DOHH2 (cell line): ENCODE data around the gene NBEAL2.

Source experiments
- H3F3A ChIP-seq: fragments of 200-600 bp; sonication (generic), shearing (Covaris generic); 2 replicates; pipeline ENCODE4 v1.6.0; 2016; ENCODE audit warnings: antibody characterized with exemption, mild to moderate bottlenecking; ENCODE audit not compliant: control insufficient read depth, insufficient read depth
- H3K27ac ChIP-seq: fragments of 200-600 bp; sonication (generic); 2 replicates; pipeline ENCODE4 v1.5.1; 2014; ENCODE audit warnings: low read depth, mild to moderate bottlenecking, low read length, moderate library complexity
- H3K27me3 ChIP-seq: fragments of 200-600 bp; sonication (generic); 2 replicates; pipeline ENCODE4 v1.6.1; 2014; ENCODE audit warnings: mild to moderate bottlenecking, low read length, mixed read lengths; ENCODE audit not compliant: control insufficient read depth
- H3K36me3 ChIP-seq: fragments of 200-600 bp; sonication (generic); 2 replicates; pipeline ENCODE4 v1.6.1; 2014; ENCODE audit warnings: mild to moderate bottlenecking, low read length, moderate library complexity, mixed read lengths; ENCODE audit not compliant: control insufficient read depth
- H3K4me1 ChIP-seq: fragments of 200-600 bp; sonication (generic); 2 replicates; pipeline ENCODE4 v1.6.1; 2014; ENCODE audit warnings: mild to moderate bottlenecking, low read length, mixed read lengths; ENCODE audit not compliant: control insufficient read depth
- H3K4me2 ChIP-seq: fragments of 200-600 bp; sonication (generic); 2 replicates; pipeline ENCODE4 v1.6.0; 2014; ENCODE audit warnings: mild to moderate bottlenecking, low read length, moderate library complexity
- H3K4me3 ChIP-seq: fragments of 200-600 bp; sonication (generic); 2 replicates; pipeline ENCODE4 v1.5.1; 2014; ENCODE audit warnings: mild to moderate bottlenecking, low read length, mixed read lengths
- H3K79me2 ChIP-seq: fragments of 200-600 bp; sonication (generic); 2 replicates; pipeline ENCODE4 v1.6.1; 2014; ENCODE audit warnings: mild to moderate bottlenecking, low read length, mixed read lengths; ENCODE audit not compliant: control insufficient read depth
- H3K9me2 ChIP-seq: fragments of 200-600 bp; sonication (generic); replicated peaks from 2 replicates; pipeline ENCODE4 v1.6.1; 2014; ENCODE audit warnings: mild to moderate bottlenecking, low read length, mixed read lengths; ENCODE audit not compliant: control insufficient read depth
- H3K9me3 ChIP-seq: fragments of 200-600 bp; sonication (generic); 2 replicates; pipeline ENCODE4 v1.6.1; 2014; ENCODE audit warnings: antibody characterized with exemption, low read length, mixed read lengths; ENCODE audit not compliant: control insufficient read depth, insufficient read depth
- H4K20me1 ChIP-seq: fragments of 200-600 bp; sonication (generic); 2 replicates; pipeline ENCODE4 v1.6.0; 2014; ENCODE audit warnings: low read depth, mild to moderate bottlenecking, antibody characterized with exemption, low read length, moderate library complexity; ENCODE audit not compliant: control insufficient read depth, insufficient read depth
- EZH2phosphoT487 ChIP-seq: fragments of 200-600 bp; sonication (generic); IDR thresholded peaks from 2 replicates; pipeline ENCODE4 v1.6.1; 2017; ENCODE audit warnings: borderline replicate concordance, mild to moderate bottlenecking, antibody characterized with exemption, low read length, moderate library complexity, mixed read lengths
- TF ChIP-seq, protein P1 (sequence below): fragments of 200-600 bp; sonication (generic); IDR thresholded peaks from one replicate; pipeline ENCODE4 v1.5.1; 2014; ENCODE audit warnings: antibody characterized with exemption, mild to moderate bottlenecking, low read depth, low read length; ENCODE audit not compliant: poor library complexity, severe bottlenecking

The NBEAL2 gene

GRCh38 chr3:46987743-46988401 is 8.4 kb downstream of the NBEAL2 start:
- Histone ChIP-seq H3K4me1 (peaks cover 46% of the 10 kb centered on the region), H3K4me2 (peak overlapping the region; percentile 61), H3K9me3 (no peaks in the 10 kb centered on the region), H3K27ac (peak overlapping the region; percentile 42; the same call in 1 of the 2 replicates), H3K36me3 (peaks cover 2% of the 10 kb centered on the region; the same call in 1 of the 2 replicates), H3K4me3 (peak overlapping the region; percentile 47), H3F3A (0 out of 2 replicates have a peak, but pooled peaks cover 2% of the 10 kb centered on the region), H3K27me3 (no peaks in the 10 kb centered on the region), H3K79me2 (peaks cover 35% of the 10 kb centered on the region), H3K9me2 (no peaks in the 10 kb centered on the region), H4K20me1 (0 out of 2 replicates have a peak, but pooled peaks cover 7% of the 10 kb centered on the region)
- TF ChIP-seq, protein P1, sequence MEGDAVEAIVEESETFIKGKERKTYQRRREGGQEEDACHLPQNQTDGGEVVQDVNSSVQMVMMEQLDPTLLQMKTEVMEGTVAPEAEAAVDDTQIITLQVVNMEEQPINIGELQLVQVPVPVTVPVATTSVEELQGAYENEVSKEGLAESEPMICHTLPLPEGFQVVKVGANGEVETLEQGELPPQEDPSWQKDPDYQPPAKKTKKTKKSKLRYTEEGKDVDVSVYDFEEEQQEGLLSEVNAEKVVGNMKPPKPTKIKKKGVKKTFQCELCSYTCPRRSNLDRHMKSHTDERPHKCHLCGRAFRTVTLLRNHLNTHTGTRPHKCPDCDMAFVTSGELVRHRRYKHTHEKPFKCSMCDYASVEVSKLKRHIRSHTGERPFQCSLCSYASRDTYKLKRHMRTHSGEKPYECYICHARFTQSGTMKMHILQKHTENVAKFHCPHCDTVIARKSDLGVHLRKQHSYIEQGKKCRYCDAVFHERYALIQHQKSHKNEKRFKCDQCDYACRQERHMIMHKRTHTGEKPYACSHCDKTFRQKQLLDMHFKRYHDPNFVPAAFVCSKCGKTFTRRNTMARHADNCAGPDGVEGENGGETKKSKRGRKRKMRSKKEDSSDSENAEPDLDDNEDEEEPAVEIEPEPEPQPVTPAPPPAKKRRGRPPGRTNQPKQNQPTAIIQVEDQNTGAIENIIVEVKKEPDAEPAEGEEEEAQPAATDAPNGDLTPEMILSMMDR = no peak
- no peak for TF ChIP-seq EZH2phosphoT487

DNA sequence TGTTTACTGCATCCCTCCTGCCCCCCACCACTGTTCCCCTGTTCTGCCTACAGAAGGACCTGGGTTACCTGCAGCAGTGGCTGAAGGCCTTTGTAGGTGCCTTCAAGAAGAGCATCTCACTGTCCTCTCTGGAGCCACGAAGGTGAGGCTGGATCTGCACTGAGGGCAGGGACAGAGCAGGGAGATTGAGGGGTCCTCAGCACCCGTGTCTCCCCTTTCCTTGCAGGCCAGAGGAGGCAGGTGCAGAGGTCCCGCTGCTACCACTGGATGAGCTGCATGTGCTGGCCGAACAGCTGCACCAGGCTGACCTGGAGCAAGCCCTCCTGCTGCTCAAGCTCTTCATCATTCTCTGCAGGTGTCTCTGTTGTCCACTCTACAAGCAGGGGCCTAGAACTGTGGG is 9.2 kb downstream of the NBEAL2 start:
- peaks cover 31% of the 10 kb centered on the region for H3K79me2 ChIP-seq
- no peak overlapping the region for H3K27ac ChIP-seq
- no peak overlapping the region; the same call in 1 of the 2 replicates for H3K4me2 ChIP-seq
- no peaks in the 10 kb centered on the region for H3K9me2 ChIP-seq
- H3K9me3 ChIP-seq = no peaks in the 10 kb centered on the region
- H3K36me3 ChIP-seq = peaks cover 2% of the 10 kb centered on the region; the same call in 1 of the 2 replicates
- H3F3A ChIP-seq = 0 out of 2 replicates have a peak, but pooled peaks cover 2% of the 10 kb centered on the region
- H3K4me1 ChIP-seq = peaks cover 46% of the 10 kb centered on the region
- no peak for TF ChIP-seq EZH2phosphoT487
- TF ChIP-seq, protein P1 = no peak
- 0 out of 2 replicates have a peak, but pooled peaks cover 7% of the 10 kb centered on the region for H4K20me1 ChIP-seq
- no peak overlapping the region for H3K4me3 ChIP-seq
- H3K27me3 ChIP-seq = no peaks in the 10 kb centered on the region

DNA sequence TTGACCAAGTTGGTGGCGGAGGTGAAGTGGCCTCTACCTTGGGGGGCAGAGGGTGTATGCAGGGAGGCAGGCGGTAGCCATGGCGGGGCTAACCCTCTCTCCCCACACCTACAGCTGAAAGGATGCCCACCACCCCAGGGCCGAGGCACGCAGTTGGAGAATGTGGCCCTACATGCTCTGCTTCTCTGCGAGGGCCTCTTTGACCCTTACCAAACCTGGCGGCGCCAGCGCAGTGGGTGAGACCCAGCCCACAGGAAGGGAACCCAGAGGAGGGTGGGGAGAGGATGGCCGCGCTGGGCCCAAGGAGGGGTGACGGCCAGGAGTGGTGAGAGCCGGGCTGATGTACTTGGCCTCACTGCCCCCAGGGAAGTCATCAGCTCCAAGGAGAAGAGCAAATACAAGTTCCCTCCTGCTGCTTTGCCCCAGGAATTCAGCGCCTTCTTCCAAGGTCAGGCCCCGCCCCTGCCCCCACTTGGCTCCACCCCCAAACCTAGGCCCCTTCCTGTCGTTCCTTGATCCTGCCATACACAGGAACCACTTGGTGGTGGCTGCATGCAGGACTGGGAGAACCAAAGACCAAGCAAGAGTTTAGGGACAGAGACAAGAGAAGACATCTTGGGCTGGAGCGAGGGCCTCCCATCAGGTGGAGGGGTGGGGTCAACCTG is 9.8 kb downstream of the NBEAL2 start:
- no peak overlapping the region for H3K27ac ChIP-seq

More for the DNA sequence above, 9.8 kb downstream of the NBEAL2 start:
- H3K9me2 ChIP-seq = no peaks in the 10 kb centered on the region
- TF ChIP-seq, protein P1 = no peak
- TF ChIP-seq EZH2phosphoT487 = no peak
- no peak overlapping the region for H3K4me2 ChIP-seq
- H3K4me3 ChIP-seq = no peak overlapping the region
- no peaks in the 10 kb centered on the region for H3K27me3 ChIP-seq
- no peaks in the 10 kb centered on the region for H3K9me3 ChIP-seq
- H3K4me1 ChIP-seq = peaks cover 46% of the 10 kb centered on the region
- H4K20me1 ChIP-seq = 0 out of 2 replicates have a peak, but pooled peaks cover 7% of the 10 kb centered on the region
- H3F3A ChIP-seq = 0 out of 2 replicates have a peak, but pooled peaks cover 2% of the 10 kb centered on the region
- peaks cover 28% of the 10 kb centered on the region for H3K79me2 ChIP-seq
- H3K36me3 ChIP-seq = peaks cover 2% of the 10 kb centered on the region; the same call in 1 of the 2 replicates
